Measurements from ENCODE around the gene PON3.

DNA sequence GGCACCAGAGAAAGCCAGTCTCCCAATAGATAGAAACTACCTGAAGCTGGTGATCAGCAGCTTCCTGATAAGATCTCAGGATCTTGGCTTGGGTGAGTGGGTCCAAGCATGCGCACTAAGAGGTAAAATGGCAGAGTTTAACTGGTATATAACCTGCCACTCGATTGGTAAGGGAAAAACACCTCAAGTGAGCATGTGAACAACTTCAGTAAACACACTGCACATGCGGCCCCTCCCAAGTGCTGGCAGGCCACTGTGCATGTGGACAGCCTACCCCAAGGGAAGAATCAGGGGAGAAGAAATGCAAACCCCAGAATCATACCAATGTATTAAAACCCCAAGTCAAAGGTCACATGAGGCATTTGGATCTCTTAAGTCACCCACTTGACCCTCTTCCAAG lies 54.1 kb downstream of the PON3 start:
- TF ChIP-seq CTCF (IDR thresholded peaks at IDR 0.05 in 4 of 5, conservative IDR thresholded peaks at IDR 0.05 in 1 of 5) (no peak), POLR2A (IDR thresholded peaks at IDR 0.05) (no peak)
